HCT116 (cell line): ENCODE measurements around the gene ATP6V0C. TPM values are rescaled to one million over a fixed set of nuclear protein-coding genes. Genes with fewer than 3 reads are reported as not detected.

Source experiments
- ATAC-seq: fragments of 200-7000 bp; cut with Tn5 transposase; 2 replicates; pipeline ENCODE4 v1.9.1; 2020; ENCODE audit warnings: mild to moderate bottlenecking, moderate library complexity
- BruUV-seq: library from RNA; stranded (reverse); fragments of 400-500 nt; replicated peaks from 2 replicates; lab custom pipeline; 2021; lab: Mats Ljungman, UMichigan
- CTCF ChIA-PET: fragments of 300-600 bp; sonication (Branson Sonifier 250); formaldehyde crosslinking; loops from one replicate; lab custom pipeline; 2021; ENCODE audit warnings: antibody characterized with exemption; lab: Charles Lee
- POLR2A ChIA-PET: fragments of 300-600, 350-600 bp; sonication (Branson Sonifier 250); formaldehyde crosslinking; loops from one replicate; lab custom pipeline; 2021; ENCODE audit warnings: antibody characterized with exemption; lab: Charles Lee
- RAD21 ChIA-PET, 2 experiments: fragments of 300-600 bp; sonication (Branson Sonifier 250); formaldehyde crosslinking; loops; one replicate each; lab custom pipeline; 2023; ENCODE audit warnings: low total read pairs in 2 of 2; ENCODE audit not compliant: uncharacterized antibody in 2 of 2, unreplicated experiment in 2 of 2, low non-redundant PET in 1 of 2; lab: Charles Lee
- DNase-seq: peaks from one replicate; pipeline ENCODE4 v3.0.0-alpha.2; 2010; ENCODE audit warnings: low read depth, low spot score
- H2AFZ ChIP-seq: fragments of 200-600 bp; shearing (Covaris generic), sonication (generic); 2 replicates; pipeline ENCODE4 v1.6.1; 2017; ENCODE audit warnings: low read depth, mixed run types, mixed read lengths, antibody characterized with exemption, low read length; ENCODE audit not compliant: poor library complexity, severe bottlenecking
- H3K27ac ChIP-seq: 2 replicates; pipeline ENCODE4 v1.5.1; 2012; ENCODE audit warnings: low read depth, low read length
- H3K27me3 ChIP-seq: fragments of 200-600 bp; sonication (generic); 2 replicates; pipeline ENCODE4 v1.6.1; 2016; ENCODE audit warnings: mixed run types, low read length, mixed read lengths; ENCODE audit not compliant: insufficient read depth
- H3K36me3 ChIP-seq, 2 experiments: fragments of 200-500 bp in 1 of 2; fragments of 200-600 bp in 1 of 2; sonication (Bioruptor generic) in 1 of 2; sonication (generic) in 1 of 2; 2 replicates each; pipeline versions ENCODE4 v1.5.1 to v1.6.1; 2014 to 2016; ENCODE audit warnings: low read length in 2 of 2, inconsistent platforms in 1 of 2, mixed read lengths in 1 of 2, mixed run types in 1 of 2; ENCODE audit not compliant: insufficient read depth in 2 of 2, control insufficient read depth in 1 of 2
- H3K4me1 ChIP-seq, 2 experiments: fragments of 200-600 bp in 1 of 2; sonication (generic) in 1 of 2; 2 replicates each; pipeline versions ENCODE4 v1.5.1 to v1.6.1; 2012 to 2017; ENCODE audit warnings: low read length in 2 of 2, inconsistent platforms in 1 of 2, mild to moderate bottlenecking in 1 of 2, mixed read lengths in 1 of 2, mixed run types in 1 of 2, moderate library complexity in 1 of 2; ENCODE audit not compliant: insufficient read depth in 2 of 2, control insufficient read depth in 1 of 2
- H3K4me2 ChIP-seq: fragments of 200-600 bp; sonication (generic); 2 replicates; pipeline ENCODE4 v1.6.1; 2017; ENCODE audit warnings: mixed run types, low read length, mixed read lengths
- H3K4me3 ChIP-seq, 2 experiments: fragments of 200-600 bp in 1 of 2; sonication (generic) in 1 of 2; replicated peaks in 1 of 2; 2 replicates each; pipeline ENCODE4 v1.5.1; 2011 to 2016; ENCODE audit warnings: low read length in 2 of 2, control low read depth in 1 of 2, low read depth in 1 of 2, mild to moderate bottlenecking in 1 of 2, mixed read lengths in 1 of 2, mixed run types in 1 of 2
- H3K79me2 ChIP-seq: fragments of 200-600 bp; sonication (generic); 2 replicates; pipeline ENCODE4 v1.6.1; 2017; ENCODE audit warnings: mild to moderate bottlenecking, mixed run types, low read length, moderate library complexity, mixed read lengths; ENCODE audit not compliant: insufficient read depth
- H3K9ac ChIP-seq: fragments of 200-600 bp; sonication (generic); 2 replicates; pipeline ENCODE4 v1.6.1; 2016; ENCODE audit warnings: low read length, mixed read lengths
- H3K9me2 ChIP-seq: fragments of 200-600 bp; sonication (generic), shearing (Covaris generic); 2 replicates; pipeline ENCODE4 v1.6.1; 2017; ENCODE audit warnings: mixed run types, mild to moderate bottlenecking, moderate library complexity; ENCODE audit not compliant: insufficient read depth
- H3K9me3 ChIP-seq, 2 experiments: fragments of 200-500 bp in 1 of 2; fragments of 200-600 bp in 1 of 2; sonication (Bioruptor generic) in 1 of 2; sonication (generic) in 1 of 2; 2 replicates each; pipeline ENCODE4 v1.6.1; 2014 to 2017; ENCODE audit warnings: low read length in 2 of 2, mixed read lengths in 2 of 2, inconsistent platforms in 1 of 2, low read depth in 1 of 2, mild to moderate bottlenecking in 1 of 2, mixed run types in 1 of 2, moderate library complexity in 1 of 2; ENCODE audit not compliant: control insufficient read depth in 1 of 2, insufficient read depth in 1 of 2
- H4K20me1 ChIP-seq: fragments of 200-600 bp; sonication (generic), shearing (Covaris generic); 2 replicates; pipeline ENCODE4 v1.6.1; 2017; ENCODE audit warnings: mixed run types, mild to moderate bottlenecking, moderate library complexity; ENCODE audit not compliant: insufficient read depth
- CTCF ChIP-seq, 3 experiments: fragments of 200-600 bp in 1 of 3; sonication (generic) in 1 of 3; IDR thresholded peaks in 2 of 3; conservative IDR thresholded peaks in 1 of 3; 2 replicates each; pipeline ENCODE4 v1.5.1; 2012 to 2017; ENCODE audit warnings: low read depth in 2 of 3, low read length in 2 of 3, antibody characterized with exemption in 1 of 3, borderline replicate concordance in 1 of 3, control low read depth in 1 of 3, mild to moderate bottlenecking in 1 of 3, mixed read lengths in 1 of 3, mixed run types in 1 of 3, moderate library complexity in 1 of 3; ENCODE audit not compliant: insufficient read depth in 1 of 3
- ELF1 ChIP-seq: IDR thresholded peaks from 2 replicates; pipeline ENCODE4 v1.6.1; 2012; ENCODE audit warnings: low read depth, borderline replicate concordance
- MAX ChIP-seq: IDR thresholded peaks from 2 replicates; pipeline ENCODE4 v1.6.1; 2012
- SIN3A ChIP-seq: IDR thresholded peaks from 2 replicates; pipeline ENCODE4 v1.6.1; 2012; ENCODE audit warnings: low read depth
- SRF ChIP-seq: IDR thresholded peaks from 2 replicates; pipeline ENCODE4 v1.6.1; 2012; ENCODE audit warnings: low read depth
- ZFX ChIP-seq: fragments of 450-650 bp; IDR thresholded peaks from 2 replicates; pipeline ENCODE4 v1.6.1; 2017
- intact Hi-C: fragments of 100-400 bp; cut with micrococcal nuclease; formaldehyde crosslinking; loops from 2 replicates; pipeline ENCODE4 v1.10.0; 2022
- total RNA-seq: library from RNA; stranded (reverse); gene quantifications from one replicate; pipeline ENCODE4 v1.2.1, GENCODE V29; 2021; ENCODE audit not compliant: unreplicated experiment

The ATP6V0C gene
- total RNA-seq, 1 experiment from 2014 or later: 187 TPM

GRCh38 chr16:2465653-2466415 lies 47.9 kb upstream of the ATP6V0C start:
- H3K9ac ChIP-seq: no peak overlapping the region
- peaks cover 19 to 37% of the 10 kb centered on the region in 2 experiments for H3K4me1 ChIP-seq
- DNase-seq: no peak
- H2AFZ ChIP-seq: no peak overlapping the region
- no peaks in the 10 kb centered on the region for H3K36me3 ChIP-seq
- H3K27me3 ChIP-seq: no peaks in the 10 kb centered on the region
- H3K9me3 ChIP-seq: no peaks in the 10 kb centered on the region
- RAD21 ChIA-PET: no interaction called here
- TF ChIP-seq CTCF (IDR thresholded peaks at IDR 0.05 in 2 of 3, conservative IDR thresholded peaks at IDR 0.05 in 1 of 3; ENCODE audit: borderline replicate concordance in 1 of 3, insufficient read depth in 1 of 3, low read depth in 2 of 3, low read length in 2 of 3): peak in 2 of 3 experiments; percentile 41 to 55; a peak in 4 of 6 replicates
- no peak for TF ChIP-seq MAX
- no peak for TF ChIP-seq ELF1
- TF ChIP-seq ZFX: no peak
- no peak for TF ChIP-seq SRF
- no peak for TF ChIP-seq SIN3A
- TF ChIP-seq, all 23 proteins: peak for 1
- Histone ChIP-seq H3K9me2 (no peaks in the 10 kb centered on the region), H3K4me3 (no peak overlapping the region), H4K20me1 (no peaks in the 10 kb centered on the region), H3K79me2 (peaks cover 2% of the 10 kb centered on the region; the same call in 1 of the 2 replicates), H3K4me2 (no peak overlapping the region), H3K27ac (no peak overlapping the region)
- ChIA-PET POLR2A (no interaction called here), CTCF (no interaction called here)
- 0 out of 2 replicates have a peak, but pooled peaks have one; percentile 16 for ATAC-seq
- BruUV-seq: no TSS peak
- intact Hi-C loops: no loop called here
